Tibial nerve (tissue), 4 donors: ENCODE data around the gene AGAP6. TPM values are rescaled to one million over a fixed set of nuclear protein-coding genes. Genes with fewer than 3 reads are reported as not detected.
"Not testable (repeated sequence)": the region's sequence is repeated elsewhere in the genome, so short reads cannot be mapped to it uniquely, and the experiment has no call there.

ENCODE experiments used
- DNase-seq, 2 donors: peaks; one replicate each; pipeline ENCODE4 v3.0.0-alpha.2; 2019; ENCODE audit warnings: low spot score in 2 of 2
- H3K27ac ChIP-seq, 4 donors: fragments of 200-600 bp; sonication (generic) in 3 of 4; one replicate each; pipeline ENCODE4 v1.5.1; 2017 to 2019; ENCODE audit warnings: mild to moderate bottlenecking in 1 of 4
- H3K27me3 ChIP-seq, 2 donors: fragments of 200-600 bp; sonication (generic) in 1 of 2; one replicate each; pipeline versions ENCODE4 v1.5.1 to v1.6.0; 2017 to 2019
- H3K36me3 ChIP-seq, 3 donors: fragments of 200-600 bp; sonication (generic); one replicate each; pipeline ENCODE4 v1.5.1; 2018 to 2019
- H3K4me1 ChIP-seq, 4 donors: fragments of 200-600 bp; sonication (generic) in 3 of 4; one replicate each; pipeline ENCODE4 v1.5.1; 2017 to 2019
- H3K4me3 ChIP-seq, 4 donors: fragments of 200-600 bp; sonication (generic) in 3 of 4; one replicate each; pipeline ENCODE4 v1.5.1; 2017 to 2019; ENCODE audit warnings: mild to moderate bottlenecking in 1 of 4, moderate library complexity in 1 of 4
- H3K9me3 ChIP-seq, 4 donors: fragments of 200-600 bp; sonication (generic) in 3 of 4; one replicate each; pipeline ENCODE4 v1.5.1; 2017 to 2019
- WGBS, 2 donors: methylation state at CpG; one replicate each; pipeline ENCODE4 v1.1.5; 2018; 5-methylcytosine and 5-hydroxymethylcytosine counted together
- small RNA-seq: library from RNA; depleted of rRNA; stranded (forward); fragments of <200 nt; gene quantifications from one replicate; pipeline ENCODE3, GENCODE V24; 2016
- total RNA-seq, 4 donors: library from RNA; depleted of rRNA; stranded (reverse); fragments of >200 nt; gene quantifications; one replicate each; pipeline ENCODE4 v1.1.0, GENCODE V29; 2016

AGAP6 gene
- total RNA-seq, 4 donors from 2014 or later: 17.7 to 37.5 (median 28.7) TPM

DNA sequence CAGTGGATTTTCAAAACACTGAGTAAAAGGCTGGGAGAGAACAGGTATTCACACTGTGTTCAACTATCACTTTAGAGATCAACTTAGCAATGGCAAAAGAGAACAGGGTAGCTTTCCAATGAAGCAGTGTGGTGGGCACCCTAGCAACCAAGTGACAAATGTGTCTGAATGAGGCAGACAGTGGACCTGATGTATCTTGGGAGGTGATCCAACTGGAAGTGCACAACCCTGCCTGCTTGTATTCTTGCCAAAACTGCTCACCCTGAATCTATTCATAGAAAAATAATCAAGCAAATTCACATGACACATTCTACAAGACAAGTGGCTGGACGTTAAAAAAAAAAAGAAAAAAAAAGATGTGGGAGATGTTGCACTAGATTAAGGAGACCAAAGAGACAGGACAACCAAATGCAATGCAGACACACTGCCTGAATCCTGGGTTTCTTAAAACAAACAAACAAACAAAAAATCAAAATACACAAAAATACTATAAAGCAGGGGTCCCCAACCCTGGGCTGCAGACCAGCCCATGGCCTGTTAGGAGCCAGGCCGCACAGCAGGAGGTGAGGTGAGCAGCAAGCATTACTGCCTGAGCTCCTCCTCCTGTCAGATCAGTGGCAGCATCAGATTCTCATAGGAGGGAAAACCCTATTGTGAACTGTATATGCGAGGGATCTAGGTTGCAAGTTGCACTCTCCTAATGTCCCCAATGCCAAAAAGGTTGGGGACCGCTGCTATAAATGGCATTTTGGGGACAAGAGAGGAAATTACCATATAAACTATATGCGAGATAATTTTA, 67.5 kb downstream of the AGAP6 start:
- H3K27ac ChIP-seq, H3K9me3 ChIP-seq, H3K4me3 ChIP-seq, H3K4me1 ChIP-seq, H3K36me3 ChIP-seq, DNase-seq, H3K27me3 ChIP-seq: not testable (repeated sequence)
- WGBS, 2 donors: 63 to 68% methylated on average over 5 of the region's 5 CpGs

DNA sequence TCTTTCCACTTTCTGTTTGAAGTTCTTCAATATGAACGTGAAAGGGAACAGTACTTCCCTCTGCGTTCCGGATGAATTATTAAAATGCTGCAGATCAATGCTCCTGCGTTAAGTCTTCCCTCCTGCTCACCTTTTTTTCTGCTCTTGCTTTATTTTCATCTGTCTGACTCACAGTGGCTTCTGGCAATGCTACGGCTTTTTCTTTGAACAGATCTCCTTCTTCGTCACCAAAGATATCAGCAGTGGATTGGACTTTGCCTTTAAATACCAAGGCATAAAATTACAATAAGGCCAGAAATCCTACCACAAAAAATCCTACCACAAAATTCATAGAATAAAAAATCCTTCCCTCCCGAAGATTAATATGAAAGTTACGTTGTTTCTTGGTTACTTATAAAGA, 68.4 kb downstream of the AGAP6 start:
- DNase-seq, H3K4me3 ChIP-seq, H3K27me3 ChIP-seq, H3K27ac ChIP-seq, H3K4me1 ChIP-seq, H3K36me3 ChIP-seq, H3K9me3 ChIP-seq: not testable (repeated sequence)
- WGBS, 2 donors: 85 to 89% methylated on average over 8 of the region's 8 CpGs

- H3K4me1 ChIP-seq, H3K4me3 ChIP-seq, H3K27ac ChIP-seq, H3K27me3 ChIP-seq, H3K9me3 ChIP-seq, DNase-seq, H3K36me3 ChIP-seq: not testable (repeated sequence)
- WGBS, 2 donors: 85 to 89% methylated on average over 1 of the region's 1 CpG
These were observed 70.5 kb downstream of the AGAP6 start for GRCh38 chr10:50058727-50059126.

DNA sequence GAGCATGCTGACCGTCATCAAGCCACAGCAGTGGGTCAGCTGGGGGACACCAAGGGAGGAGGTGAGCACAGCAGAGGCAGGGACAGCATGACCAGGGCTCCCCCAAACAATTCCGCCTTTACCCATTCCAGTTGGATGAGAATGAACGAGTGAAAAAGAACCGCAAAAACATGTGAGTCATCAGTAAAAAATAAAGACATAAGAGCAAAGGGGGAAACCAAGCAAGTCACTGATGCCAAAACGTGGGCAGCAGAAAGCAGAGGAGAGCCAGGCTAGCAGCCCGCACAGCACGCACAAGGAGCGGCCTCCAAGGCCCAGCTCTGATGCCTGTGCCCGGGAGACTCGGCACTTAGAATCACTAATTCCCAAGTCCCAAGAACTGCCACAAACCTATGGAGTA, 71.7 kb downstream of the AGAP6 start:
- DNase-seq, H3K4me3 ChIP-seq, H3K27ac ChIP-seq, H3K27me3 ChIP-seq, H3K9me3 ChIP-seq, H3K4me1 ChIP-seq, H3K36me3 ChIP-seq: not testable (repeated sequence)
- WGBS, 2 donors: 74 to 76% methylated on average over 10 of the region's 10 CpGs

Small RNA genes within 50 kb of the gene (small RNA-seq; reads per million reads assigned to genes)
- gene RNA5SP317 (not detected), gene SNORA74C-2 (not detected)

Other genes with a start within 250 kb of the AGAP6 start
- not detected for gene OGDHL, start 226.1 kb upstream of the AGAP6 start, total RNA-seq
- 10 to 100 TPM; 31.8 to 40.2 (median 35.6) TPM for gene PARG, start 46.4 kb upstream of the AGAP6 start, total RNA-seq
- gene TIMM23B, start 46.4 kb upstream of the AGAP6 start, total RNA-seq: 10 to 100 TPM; 27.8 to 39.4 (median 28.4) TPM
- 10 to 100 TPM; 25.7 to 41.7 (median 37.8) TPM for gene WASHC2A, start 79.5 kb downstream of the AGAP6 start, total RNA-seq